Glomerular visceral epithelial cell (primary cell): ENCODE data around the gene CDH4.

Experiments used
- DNase-seq: peaks from one replicate; pipeline ENCODE4 v3.0.0-alpha.2; 2016; ENCODE audit errors: extremely low spot score

Gene CDH4

GRCh38 chr20:61859767-61860166 is 607.7 kb downstream of the CDH4 start:
- no peak for DNase-seq

- no peak for DNase-seq
Measured at GRCh38 chr20:61860260-61860987, 608.4 kb downstream of the CDH4 start.

- DNase-seq: no peak
Measured at GRCh38 chr20:61861054-61861841, 609.2 kb downstream of the CDH4 start.

DNA sequence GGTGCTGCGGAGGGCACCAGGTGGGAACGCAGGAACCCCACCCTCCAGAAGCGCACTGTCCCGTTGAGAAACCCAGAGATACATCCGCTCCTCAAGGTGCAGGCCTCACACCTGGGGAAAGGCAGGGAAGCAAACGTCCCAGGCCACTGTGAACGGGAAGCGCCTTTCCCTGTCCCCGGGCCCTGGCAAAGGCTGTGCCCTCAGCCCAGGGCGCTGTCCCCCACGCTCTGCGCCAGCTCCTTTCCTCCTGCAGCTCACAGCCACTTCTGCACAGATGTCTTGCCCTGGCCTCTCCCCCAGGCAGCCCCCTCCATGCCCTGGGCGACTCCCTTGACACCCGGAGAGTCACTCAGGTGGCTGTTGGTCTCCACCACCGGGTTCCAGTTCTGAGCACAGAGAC is 609.8 kb downstream of the CDH4 start:
- DNase-seq: no peak

DNA sequence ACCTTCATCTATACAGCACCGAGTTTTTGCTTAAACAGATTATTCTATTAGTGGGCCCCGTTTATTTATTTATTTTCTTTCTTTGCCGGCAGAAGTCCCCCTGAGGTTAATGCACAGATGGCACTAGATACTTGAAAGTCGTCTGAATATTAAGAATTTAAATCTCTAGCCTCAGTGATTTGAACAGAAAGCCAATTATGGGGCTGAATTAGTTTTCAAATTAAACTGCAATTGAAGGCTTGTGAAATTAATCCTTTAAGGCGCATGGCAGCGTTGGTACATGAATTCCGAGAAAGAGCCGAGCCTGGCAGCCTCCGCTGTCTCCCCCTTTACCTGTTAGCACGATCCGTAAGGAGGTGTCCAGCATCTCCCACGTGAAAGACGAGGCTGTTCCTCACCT is 610.8 kb downstream of the CDH4 start:
- no peak for DNase-seq

- no peak for DNase-seq
Measured at GRCh38 chr20:61864481-61864880, 612.4 kb downstream of the CDH4 start.

DNA sequence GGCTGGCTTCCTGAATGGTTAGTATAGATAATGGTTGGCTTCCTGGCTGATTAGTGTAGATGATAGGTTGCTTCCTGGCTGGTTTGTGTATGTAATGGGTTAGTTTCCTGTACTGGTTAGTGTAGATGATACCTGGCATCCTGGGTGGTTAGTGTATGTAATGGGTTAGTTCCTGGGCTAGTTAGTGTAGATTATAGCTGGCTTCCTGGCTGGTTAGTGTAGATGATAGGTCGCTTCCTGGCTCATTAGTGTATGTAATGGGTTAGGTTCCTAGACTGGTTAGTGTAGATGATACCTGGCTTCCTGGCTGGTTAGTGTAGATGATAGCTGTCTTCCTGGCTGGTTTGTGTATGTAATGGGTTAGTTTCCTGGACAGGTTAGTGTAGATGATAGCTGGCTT is 613.3 kb downstream of the CDH4 start:
- DNase-seq: no peak

DNA sequence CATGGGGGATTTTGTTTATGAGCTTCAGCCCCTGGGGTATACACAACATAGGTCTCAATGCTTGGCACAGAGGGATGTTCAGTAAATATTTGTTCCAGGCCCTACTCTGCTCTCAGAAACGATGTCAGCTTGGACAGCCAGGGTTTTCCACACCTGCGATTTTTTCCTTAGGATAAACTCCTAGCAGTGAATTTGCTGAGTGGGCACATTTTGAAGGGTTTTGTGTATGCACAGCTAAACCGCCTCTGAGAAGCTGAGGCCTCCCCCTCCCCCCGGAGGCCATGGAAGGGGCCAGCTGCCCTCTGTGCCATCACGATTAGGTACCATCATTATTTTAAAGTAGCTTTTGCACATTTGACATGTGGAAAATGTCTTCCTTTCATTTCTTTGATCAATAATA is 614.1 kb downstream of the CDH4 start:
- DNase-seq: no peak

GRCh38 chr20:61868006-61868405 is 615.9 kb downstream of the CDH4 start:
- no peak for DNase-seq

- DNase-seq: no peak
Measured at GRCh38 chr20:61868466-61869090, 616.5 kb downstream of the CDH4 start.

DNA sequence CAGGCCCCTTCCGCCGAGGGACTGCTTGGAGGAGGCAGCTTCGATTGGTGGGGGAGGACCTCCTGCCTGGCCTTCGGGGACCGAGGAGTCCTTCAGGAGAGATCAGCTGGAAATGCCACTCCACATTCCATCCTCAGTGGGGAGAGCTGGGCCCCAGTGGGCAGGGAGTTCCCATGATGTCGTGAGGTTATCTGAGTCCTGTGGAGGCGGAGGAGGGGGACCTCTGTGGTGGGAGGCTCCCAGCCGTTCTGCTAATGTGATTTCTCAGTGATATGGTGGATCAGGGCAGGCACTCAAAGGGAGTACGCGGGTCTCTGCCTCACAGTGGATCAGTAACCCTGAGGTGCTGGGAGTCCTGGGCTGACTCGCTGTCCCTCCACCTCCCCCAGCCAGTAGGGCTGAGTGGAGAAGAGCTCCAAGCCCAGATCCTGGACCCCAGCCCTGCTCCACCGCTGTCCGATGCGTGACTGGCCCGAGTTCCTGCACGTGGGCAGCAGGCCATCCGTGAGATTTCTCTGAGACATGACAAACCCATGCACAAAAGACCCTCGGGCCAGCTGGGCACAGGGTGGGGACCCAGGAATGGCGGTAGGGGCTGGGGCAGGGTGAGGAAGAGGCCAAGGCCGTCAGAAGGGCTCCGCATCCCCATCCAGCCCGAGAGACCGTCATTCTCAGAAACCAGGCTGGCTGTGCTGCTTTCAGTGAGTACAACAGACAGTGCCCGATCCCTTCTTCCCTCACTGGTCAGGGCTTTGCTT is 617.9 kb downstream of the CDH4 start:
- DNase-seq: no peak

DNA sequence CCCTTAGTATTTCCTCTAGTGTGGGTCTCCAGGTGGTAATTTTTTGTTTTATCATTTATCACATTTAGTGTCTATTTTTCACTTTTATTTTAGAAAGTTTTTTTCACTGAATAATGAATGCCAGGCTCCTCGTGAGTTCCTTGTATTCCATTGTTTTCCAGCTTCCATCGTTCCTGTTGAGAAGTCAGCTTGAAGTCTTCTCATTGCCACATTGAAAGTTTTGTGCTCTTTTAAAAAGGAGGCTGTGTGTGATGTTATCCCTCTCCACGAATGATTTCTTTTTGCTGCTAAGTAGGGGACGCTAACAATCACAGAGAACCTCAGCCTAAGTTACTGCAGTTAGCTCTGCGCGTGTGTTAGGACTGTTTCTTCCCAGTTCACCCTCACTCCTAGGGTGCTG is 619.1 kb downstream of the CDH4 start:
- DNase-seq: no peak

DNA sequence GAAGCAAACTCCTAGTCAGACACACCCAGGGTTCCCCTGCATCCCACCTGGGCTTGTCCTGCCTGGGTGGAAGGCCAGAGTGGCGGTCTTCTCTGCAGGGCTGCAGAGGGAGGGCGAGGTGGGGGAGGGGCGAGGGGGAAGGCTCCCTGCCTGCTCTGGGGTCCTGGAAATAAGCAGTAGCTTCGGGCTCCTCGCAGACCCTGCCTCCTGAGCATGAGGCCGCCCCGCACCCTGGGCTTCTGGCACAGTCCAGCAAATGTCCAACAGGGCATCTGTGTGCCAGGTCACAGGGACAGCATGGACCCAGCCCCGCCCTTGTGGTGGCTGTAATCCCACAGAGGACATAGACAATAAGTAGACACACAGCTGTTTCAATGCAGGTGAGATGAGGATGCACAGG is 619.9 kb downstream of the CDH4 start:
- DNase-seq: no peak

DNA sequence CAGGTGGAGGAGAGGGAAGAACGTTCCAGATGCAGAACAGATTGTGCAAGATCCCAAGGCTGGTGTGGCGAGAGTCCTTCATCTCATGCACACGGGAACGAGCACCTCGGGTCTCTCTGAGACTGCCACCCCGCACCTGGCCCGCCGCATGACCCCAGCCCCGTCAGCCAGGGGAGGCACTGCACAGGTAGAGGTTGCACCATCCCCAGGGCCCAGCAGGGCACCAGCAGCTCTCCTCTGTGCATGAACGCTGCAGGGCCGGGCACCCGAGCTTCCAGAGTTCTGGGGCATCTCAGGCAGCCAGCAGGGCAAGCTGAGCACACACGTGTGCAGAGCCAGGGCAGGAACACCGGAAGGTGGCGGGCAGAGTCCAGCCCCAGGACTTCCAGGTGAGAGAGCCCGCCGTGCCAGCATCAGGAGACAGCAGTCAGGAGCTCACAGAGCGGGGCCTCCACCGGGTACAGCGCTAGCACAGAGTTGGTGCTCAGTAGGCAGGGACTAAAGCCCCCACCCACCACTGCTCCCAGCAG is 620.4 kb downstream of the CDH4 start:
- no peak for DNase-seq

GRCh38 chr20:61873651-61874420 is 621.8 kb downstream of the CDH4 start:
- DNase-seq: no peak

GRCh38 chr20:61874421-61875068 is 622.5 kb downstream of the CDH4 start:
- no peak for DNase-seq

GRCh38 chr20:61875221-61875885 is 623.3 kb downstream of the CDH4 start:
- no peak for DNase-seq

DNA sequence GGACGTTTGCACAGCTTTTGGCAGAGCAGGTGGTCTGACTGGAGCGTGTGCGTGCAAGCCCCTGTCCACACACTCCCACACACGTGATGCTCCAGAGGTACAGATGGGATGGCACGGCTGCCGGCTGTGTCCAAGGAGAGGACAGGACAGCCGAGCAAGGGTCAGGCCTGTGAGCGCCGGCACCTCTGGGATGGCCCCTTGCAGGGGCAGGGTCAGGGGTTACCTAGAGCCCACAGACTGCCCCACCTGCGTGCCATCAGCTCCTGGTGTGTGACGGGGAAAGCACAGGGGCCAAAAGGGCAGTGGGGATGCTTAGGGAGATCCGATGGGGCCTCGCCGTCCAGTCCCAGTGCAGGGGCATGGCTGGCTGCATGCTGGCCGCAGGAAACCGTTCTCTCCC is 623.9 kb downstream of the CDH4 start:
- DNase-seq: no peak

- DNase-seq: no peak
Measured at GRCh38 chr20:61876952-61877728, 625.1 kb downstream of the CDH4 start.
